ENCODE data around the gene G2E3.
"Not testable (repeated sequence)": the region's sequence is repeated elsewhere in the genome, so short reads cannot be mapped to it uniquely, and the experiment has no call there.

Gene G2E3

DNA sequence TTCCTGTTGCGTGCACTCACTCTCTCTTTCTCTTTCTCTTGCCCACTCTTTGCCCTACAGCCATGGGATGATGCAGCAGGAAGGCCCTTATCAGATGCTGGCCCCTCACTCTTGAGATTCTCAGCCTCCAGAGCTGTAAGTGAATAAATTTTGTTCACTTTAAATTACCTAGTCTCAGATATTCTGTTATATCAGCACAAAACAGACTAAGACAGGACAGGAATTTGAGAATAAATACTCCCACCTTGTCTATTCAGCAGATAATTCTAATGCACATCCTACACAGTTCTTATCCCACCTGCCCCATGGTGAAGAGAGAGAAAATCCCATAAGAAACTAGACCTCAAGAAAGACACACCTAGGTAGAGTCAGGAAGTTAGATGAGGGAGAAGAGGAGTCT, 25.8 kb upstream of the G2E3 start:
- no peak overlapping the region for H3K4me3 ChIP-seq (ENCODE audit: low read depth, low read length)
- no peak for TF ChIP-seq CTCF (IDR thresholded peaks at IDR 0.05; ENCODE audit: control insufficient read depth, extremely low read depth, insufficient read depth)
- no peak for DNase-seq (ENCODE audit: low read depth)

DNA sequence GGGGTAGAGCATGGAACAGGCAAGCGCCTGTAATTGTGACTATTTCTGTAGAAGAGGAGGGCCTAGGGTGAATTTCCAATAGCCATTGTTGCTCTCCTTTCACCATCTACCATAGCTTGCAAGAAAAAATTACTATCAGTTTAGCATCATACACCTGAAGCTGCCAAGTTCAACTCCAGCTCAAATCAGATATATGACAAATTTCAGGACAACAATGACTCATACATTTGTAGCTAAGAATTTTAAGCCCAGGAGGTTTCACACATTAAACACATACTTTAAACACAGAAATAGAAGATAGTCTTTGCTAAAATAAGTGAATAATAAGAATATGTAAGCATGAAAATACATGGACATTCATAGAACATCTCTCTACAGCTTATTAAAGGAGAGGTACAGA, 17.6 kb upstream of the G2E3 start:
- TF ChIP-seq CTCF (IDR thresholded peaks at IDR 0.05; ENCODE audit: control insufficient read depth, extremely low read depth, insufficient read depth), result no peak
- H3K4me3 ChIP-seq (ENCODE audit: low read depth, low read length), result no peak overlapping the region
- no peak for DNase-seq (ENCODE audit: low read depth)

GRCh38 chr14:30546735-30547134, 12.2 kb upstream of the G2E3 start:
- DNase-seq (ENCODE audit: low read depth); H3K4me3 ChIP-seq (ENCODE audit: low read depth, low read length): not testable (repeated sequence)

DNA sequence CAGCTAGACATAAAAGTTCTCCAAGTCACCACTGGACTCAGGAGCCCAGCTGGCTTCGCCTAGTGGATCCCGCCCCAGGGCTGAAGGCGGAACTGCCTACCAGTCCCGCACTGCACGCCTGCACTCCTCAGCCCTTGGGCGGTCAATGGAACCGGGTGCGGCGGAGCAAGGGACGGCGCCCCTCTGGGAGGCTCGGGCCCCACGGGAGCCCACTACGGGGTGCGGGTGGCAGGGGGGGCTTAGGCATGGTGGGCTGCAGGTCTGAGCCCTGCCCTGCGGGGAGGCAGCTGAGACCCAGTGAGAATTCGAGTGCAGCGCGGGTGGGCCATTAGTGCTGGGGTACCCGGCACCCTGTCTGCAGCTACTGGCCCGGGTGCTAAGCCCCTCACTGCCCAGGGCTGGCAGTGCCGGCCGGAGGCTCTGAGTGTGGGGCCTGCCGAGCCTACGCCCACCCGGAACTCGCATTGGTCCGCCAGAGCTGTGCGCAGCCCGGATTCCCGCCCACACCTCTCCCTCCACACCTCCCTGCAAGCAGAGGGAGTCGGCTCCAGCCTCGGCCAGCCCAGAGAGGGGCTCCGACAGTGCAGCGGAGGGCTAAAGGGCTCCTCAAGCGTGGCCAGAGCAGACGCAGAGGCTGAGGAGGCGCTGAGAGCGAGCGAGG, 11.4 kb upstream of the G2E3 start:
- no peak for DNase-seq (ENCODE audit: low read depth)
- TF ChIP-seq CTCF (IDR thresholded peaks at IDR 0.05; ENCODE audit: control insufficient read depth, extremely low read depth, insufficient read depth), result no peak
- H3K4me3 ChIP-seq (ENCODE audit: low read depth, low read length), result no peak overlapping the region

GRCh38 chr14:30550335-30550734, 8.6 kb upstream of the G2E3 start:
- no peak overlapping the region for H3K4me3 ChIP-seq (ENCODE audit: low read depth, low read length)
- no peak for DNase-seq (ENCODE audit: low read depth)
- no peak for TF ChIP-seq CTCF (IDR thresholded peaks at IDR 0.05; ENCODE audit: control insufficient read depth, extremely low read depth, insufficient read depth)

DNA sequence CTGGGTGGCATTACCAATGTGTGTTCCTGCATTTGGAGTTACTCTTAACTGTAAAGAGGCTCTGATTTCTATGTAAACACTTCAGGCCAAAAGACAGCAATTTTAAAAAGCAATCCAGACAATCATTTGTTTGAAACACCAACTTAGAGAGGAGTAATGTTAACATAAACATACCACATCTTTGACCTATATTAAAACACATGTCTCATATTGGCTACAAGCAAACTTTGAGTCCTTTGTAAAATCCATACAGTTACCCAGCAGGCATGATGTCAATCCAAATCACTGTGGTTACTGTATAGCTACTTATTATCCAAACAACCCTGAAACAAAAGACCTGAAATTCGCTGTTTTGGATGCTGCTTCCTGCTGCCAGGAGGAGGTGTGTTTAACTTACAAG, 7.5 kb upstream of the G2E3 start:
- DNase-seq (ENCODE audit: low read depth), result no peak
- no peak overlapping the region for H3K4me3 ChIP-seq (ENCODE audit: low read depth, low read length)
- TF ChIP-seq CTCF (IDR thresholded peaks at IDR 0.05; ENCODE audit: control insufficient read depth, extremely low read depth, insufficient read depth), result no peak

GRCh38 chr14:30553311-30553989, 5.5 kb upstream of the G2E3 start:
- H3K4me3 ChIP-seq (ENCODE audit: low read depth, low read length), result no peak overlapping the region
- no peak for TF ChIP-seq CTCF (IDR thresholded peaks at IDR 0.05; ENCODE audit: control insufficient read depth, extremely low read depth, insufficient read depth)
- no peak for DNase-seq (ENCODE audit: low read depth)

Measured in LNCaP clone FGC (cell line).